GM18519 (cell line): ENCODE measurements around the gene GTF2F2.
"Not testable (repeated sequence)": the region's sequence is repeated elsewhere in the genome, so short reads cannot be mapped to it uniquely, and the experiment has no call there.

Experiments
- ATAC-seq: cut with Tn5 transposase; IDR thresholded peaks from one replicate; pipeline ENCODE4 v1.9.1; 2021; ENCODE audit warnings: mild to moderate bottlenecking, moderate library complexity; ENCODE audit not compliant: unreplicated experiment, low FRiP score

The GTF2F2 gene

DNA sequence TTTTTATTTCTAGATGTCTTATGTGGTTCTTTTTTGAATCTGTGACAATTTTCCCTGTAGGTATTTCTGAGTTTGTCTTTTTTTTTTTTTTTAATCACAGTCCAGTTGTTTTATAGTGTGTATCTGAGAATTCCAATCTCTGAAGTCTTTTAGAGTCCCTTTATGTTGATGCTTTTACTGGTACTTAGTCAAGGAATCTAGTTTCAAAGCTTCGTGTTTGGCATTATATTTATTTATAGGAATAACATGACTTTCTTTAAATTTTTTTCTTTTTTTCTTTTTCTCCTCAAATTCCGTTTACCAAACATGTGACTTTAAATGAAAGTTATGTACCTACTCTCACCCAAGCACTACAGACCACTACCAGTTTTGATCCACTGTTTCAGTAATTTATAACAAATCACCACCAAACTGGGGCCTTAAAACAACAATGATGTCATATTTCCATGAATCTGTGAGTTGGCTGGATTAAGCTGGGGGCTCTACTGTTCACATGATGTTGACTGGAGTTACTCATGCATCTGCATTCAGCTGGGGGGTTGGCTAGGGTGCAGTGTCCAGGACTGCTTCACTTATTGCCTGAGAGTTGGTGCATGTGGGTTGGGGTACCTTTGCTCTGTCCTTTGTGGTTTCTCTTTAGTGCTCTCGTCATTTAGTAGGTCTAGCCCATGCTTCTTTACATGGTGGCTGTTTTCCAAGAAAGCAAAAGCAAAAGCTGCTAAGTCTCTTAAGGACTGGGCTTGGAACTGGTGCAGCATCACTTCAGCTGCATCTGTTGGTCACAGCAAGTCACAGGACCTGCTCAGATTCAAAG, 58.2 kb downstream of the GTF2F2 start:
- no peak for ATAC-seq

DNA sequence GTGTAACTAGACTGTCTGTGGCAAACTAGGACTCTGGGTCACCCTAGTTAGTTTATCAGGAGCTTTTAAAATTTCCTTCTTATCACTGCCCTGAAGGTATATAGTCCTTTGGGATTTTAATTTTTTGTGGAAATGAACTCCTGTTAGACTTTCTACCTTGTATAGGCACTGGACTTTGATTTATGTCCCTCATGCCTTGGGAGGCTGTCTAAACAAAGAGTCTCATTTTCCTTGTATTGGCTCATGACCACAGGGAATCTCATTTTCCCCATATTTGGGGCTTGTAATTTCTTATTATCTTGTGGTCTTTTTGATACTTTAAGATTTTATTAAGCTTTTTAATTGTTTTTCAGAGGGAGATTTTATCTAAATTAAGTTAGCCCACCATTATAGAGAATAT, 59.1 kb downstream of the GTF2F2 start:
- no peak for ATAC-seq

DNA sequence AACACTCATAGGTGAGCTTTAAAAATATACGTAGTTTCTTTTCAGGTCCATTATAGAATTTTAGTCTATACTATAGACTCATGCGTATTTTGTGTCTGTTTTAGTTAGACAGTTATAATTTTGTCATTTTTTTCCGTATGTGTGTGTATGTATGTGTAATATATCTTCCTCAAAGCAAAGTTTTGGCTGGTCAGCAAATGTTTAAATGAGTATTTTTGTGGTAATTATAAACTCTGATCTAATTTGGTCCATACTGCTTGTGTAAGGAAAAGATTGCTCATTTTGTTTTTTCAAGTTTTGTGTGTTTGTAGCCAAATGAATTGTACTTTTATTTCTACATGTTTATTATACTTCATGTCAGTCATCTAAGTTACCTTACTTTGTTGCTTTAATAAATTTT, 60.0 kb downstream of the GTF2F2 start:
- no peak for ATAC-seq

DNA sequence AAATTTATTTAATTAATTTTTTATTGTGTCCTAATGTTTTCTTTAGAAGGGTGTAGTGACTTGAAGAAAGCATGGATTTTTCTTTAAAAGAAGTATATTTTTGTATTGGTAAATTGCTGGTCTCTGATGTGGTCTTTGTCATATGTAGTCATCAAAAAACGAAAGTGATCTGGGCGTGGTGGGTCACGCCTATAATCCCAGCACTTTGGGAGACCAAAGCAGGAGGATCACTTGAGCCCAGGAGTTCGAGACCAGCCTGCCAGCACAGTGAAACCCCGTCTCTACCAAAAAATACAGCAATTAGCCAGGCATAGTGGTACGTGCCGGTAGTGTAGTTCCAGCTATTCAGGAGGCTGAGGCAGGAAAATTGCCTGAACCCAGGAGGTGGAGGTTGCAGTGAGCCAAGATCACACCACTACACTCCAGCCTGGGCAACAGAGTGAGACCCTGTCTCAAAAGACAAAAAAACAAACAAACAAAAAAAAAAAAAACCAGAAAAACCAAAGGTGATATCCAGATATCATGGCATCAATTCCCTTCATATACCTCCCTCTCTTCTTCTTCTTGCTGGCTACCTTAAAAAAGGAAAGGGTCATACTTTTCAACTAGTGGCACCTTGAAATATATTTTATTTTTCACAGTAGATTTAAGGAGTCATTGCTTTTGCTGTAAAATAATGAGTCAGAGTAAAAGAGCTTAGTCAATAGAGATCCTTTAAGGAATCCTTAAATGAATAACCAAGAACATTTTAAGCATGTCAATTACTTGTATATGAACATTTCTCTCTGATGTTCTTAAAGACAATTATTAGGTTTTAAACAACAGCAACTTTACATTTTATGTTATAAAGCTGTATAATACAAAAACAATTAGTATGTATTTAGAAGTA, 60.6 kb downstream of the GTF2F2 start:
- no peak for ATAC-seq

DNA sequence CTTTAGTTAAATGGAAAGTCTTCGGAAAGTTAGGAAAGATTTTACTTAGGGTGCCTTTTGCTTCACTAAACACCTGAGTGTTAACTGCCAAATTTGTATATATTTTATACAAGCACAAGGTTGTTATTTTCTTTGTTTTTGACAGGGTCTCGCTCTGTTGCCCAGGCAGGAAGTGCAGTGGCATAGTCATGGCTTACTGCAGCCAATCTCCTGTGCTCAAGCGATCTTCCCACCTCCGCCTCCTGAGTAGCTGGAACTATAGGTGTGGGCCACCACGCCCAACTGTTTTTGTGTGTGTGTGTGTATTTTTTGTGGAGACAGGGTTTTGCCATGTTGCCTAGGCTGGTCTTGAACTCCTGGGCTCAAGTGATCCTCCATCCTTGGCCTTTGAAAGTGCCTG, 64.4 kb downstream of the GTF2F2 start:
- no peak for ATAC-seq

DNA sequence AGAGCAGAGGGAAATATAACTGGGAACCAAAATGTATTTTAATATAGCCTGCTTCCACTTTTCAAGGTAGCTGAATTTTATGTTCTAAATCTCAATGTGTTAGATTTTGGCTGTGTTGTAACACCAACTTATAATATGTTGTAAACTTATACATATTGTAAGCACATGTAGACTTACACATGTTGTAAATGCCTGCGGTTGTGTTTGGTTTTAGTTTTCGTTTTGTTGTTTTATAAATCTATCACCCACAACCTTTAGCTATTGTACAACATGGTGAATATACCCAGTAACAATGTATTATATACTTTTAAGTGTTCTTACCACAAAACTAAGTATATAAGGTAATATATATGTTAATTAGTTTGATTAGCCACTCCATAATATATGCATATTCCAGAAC, 65.0 kb downstream of the GTF2F2 start:
- no peak for ATAC-seq

DNA sequence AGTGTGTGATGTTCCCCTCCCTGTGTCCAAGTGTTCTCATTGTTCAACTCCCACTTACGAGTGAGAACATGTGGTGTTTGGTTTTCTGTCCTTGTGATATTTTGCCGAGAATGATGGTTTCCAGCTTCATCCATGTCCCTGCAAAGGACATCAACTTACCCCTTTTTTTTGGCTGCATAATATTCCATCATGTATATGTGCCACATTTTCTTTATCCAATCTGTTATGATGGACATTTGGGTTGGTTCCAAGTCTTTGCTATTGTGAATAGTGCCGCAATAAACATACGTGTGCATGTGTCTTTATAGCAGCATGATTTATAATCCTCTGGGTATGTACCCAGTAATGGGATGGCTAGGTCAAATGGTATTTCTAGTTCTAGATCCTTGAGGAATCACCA, 68.8 kb downstream of the GTF2F2 start:
- ATAC-seq: not testable (repeated sequence)

DNA sequence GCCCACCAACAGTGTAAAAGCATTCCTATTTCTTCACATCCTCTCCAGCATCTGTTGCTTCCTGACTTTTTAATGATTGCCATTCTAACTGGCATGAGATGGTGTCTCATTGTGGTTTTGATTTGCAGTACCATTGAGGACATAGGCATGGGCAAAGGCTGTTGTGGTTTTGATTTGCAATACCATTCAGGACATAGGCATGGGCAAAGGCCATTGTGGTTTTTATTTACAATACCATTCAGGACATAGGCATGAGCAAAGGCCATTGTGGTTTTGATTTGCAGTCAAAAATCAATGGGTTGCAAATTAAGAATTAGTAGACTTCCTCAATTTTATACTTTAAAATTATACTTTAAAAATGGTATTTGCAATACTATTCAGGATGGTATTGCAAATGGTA, 69.2 kb downstream of the GTF2F2 start:
- ATAC-seq: not testable (repeated sequence)

DNA sequence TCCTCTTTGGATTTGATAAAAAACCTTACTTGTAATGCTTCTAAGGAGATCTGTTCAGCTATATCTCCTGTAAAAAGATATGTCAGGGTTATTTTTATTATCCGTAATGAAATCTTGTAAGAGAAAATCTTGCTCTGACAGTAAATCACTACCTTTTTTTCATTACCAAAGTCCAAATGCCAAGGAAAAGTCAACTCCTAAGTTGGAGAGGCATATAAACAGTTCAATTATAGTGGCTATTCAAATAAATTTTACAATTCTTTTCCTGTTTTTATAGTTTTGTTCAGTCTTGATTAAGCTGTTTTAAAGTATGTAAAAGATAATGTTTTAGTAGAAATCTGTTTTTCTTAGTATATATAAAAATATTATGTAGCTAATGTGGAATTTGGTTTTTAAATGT, 71.6 kb downstream of the GTF2F2 start:
- no peak for ATAC-seq

DNA sequence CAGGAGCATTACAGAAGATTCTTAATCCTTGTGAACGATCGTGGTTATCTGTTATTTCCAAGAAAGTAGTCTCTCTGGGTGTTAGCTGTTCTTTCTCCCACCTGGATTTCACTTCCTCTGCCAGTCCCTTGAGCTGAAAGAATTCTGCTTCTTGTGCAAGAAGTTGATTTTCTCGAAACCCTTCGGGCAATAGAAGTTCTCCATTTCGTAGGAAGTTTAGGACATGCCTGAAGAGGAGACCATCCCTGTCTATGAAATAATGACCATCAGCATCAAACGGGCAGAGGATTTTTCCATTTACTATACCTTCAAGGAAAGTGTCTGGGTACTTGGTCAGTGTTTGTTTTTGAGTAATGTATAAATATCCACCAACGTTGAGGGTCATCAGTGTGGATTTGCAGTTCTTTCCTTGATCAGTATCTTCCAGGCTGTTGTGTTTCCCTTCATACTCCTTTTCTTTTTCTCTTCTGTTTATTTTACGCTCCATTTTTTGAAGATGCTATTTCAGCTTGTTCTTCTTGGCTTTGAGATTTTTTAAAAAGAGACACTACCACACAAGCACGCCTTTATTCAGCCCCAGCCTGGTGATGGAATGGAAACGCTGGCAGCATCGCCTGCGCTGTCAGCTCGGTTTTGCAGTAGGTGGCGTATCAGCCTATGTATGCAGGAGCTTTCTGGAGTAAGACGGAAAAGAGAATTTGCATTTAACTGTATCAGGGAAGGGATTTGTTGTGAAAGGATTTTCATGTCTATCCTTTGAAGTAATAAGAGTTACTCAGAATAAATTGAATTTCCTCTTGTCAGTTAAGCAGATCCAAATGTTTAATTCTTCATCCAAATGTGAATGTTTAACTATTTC, 74.0 kb downstream of the GTF2F2 start:
- ATAC-seq: no peak

DNA sequence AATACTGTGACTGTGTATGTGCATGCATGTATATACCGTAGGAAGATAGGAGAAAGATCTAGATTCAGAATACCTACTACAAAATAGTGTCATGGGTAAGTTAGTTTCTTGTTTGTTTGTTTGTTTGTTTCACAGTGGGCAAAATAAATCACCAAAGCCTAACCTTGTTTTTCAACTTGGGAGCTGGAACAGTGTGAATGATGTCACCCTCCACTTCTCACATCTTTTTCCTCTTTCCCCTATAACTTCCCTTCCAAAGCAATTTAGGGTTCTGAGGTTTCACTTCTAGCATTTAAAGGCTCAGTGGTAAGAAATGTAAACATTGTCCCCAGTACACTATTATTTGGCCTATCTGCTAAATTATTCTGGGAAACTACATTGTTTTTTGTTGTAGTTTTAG, 75.1 kb downstream of the GTF2F2 start:
- no peak for ATAC-seq

DNA sequence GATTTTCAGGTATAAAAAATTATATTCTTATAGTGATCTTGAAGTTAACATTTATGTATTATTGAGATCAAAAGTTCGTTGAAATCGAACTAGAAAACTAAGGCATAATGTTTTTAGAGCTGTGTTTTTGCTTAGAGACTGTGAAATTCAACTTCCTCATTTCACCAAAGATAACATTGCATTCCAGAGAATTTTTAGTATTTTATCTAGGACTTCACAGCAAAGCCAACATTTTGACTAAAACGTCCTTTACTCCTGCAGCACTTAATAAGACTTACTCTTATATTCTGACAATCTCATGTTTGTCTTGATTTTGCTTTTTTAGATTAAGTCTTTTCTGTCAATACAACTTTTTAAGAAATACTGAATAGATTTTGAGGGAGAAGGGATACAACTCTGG, 75.8 kb downstream of the GTF2F2 start:
- no peak for ATAC-seq

DNA sequence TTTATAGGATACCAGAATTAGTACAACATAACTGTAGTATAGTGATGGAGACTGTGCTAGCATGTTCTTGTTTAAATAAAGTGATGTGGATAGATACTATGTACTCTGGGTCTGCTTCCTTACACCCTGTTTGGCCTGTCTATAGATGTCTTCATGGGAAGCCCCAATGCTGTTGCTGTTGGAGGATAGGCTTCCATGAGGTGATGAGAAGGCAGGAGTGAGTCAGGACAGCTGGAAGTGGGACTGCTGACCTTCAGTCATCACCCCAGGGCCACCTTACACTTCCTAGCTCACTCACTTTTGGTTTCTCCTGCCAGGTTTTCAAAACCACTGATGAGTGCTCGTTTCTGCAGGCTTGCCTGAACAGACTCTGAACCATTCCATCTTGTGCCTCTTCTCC, 76.3 kb downstream of the GTF2F2 start:
- no peak for ATAC-seq

DNA sequence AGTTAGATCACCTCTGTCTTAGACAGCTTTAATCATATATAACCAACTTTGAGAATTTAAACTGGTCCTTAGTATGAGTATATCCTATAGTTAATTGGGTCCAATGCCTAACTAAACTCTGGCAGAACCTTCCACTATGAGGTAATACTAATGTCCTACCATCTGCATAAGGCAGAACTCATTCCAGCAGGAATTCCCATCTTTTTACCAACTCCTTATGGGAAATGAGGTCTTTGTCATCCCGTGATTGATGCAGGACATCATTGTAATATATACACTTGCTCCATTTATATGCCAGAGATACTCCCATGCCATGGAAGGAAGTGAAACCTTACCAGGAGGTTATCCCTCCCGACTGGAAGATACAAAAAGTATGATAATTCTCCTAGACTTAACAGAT, 77.7 kb downstream of the GTF2F2 start:
- ATAC-seq: no peak

DNA sequence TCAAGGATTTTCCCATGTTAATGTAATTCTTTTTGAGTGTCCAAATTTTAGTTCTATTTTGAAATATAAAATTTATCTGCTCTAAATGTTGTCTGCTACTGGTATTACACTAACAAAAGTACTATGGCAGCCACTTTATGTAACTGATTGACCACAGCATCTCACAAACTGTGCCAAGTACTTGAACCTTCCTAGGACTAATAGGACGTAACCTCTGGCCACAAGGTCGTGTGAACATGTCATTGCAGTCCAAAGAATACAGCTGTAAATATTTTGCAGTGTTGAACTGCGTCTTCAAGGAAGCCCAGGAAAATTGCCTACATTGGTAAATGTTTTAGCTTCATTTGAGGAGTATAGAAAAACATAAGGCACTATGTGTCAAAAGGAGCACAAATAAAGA, 78.6 kb downstream of the GTF2F2 start:
- no peak for ATAC-seq

DNA sequence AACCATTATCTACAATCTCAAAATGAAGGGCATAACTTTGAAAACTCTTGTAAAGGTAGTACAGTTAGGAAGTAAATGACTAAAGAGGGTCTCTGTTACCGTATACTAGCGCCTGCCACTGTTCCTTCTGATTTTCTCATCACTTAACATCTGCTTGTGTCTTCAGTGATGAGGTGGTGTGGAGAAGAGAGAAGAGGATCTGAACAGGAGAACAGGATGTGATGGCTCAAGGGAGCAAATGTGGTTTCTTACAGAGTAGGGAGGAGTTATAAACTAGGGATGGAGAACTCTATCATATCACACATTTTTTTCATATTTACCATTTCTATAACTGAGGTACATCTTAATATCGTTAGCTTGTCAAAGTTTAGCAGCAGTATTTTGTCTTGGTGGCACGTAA, 79.4 kb downstream of the GTF2F2 start:
- no peak for ATAC-seq

DNA sequence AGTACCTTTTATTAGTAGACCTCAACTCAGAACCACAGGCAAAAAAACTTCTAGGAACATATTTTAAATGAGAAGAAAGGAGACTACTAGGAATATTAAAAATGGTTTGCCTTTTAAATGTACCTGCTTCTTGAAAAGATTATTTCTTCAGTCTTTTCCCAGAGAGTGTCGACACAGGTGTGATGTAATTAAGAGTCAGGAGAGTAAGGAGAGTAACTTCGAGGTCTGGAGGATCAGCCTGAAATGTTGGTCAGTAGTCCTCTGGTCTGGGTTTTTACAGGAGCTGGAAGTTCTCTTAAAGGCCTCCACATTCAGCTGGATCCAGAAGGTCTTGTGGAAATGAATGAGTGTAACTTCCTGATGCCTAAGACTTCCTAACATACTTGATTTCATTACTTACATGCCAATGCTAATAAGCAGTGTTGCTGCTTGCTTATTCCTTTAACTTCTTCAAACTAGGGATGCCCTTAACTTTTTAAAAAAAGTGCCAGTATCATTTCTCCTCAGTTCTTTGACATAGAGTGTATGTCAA, 80.5 kb downstream of the GTF2F2 start, which contains the start of gene KCTD4:
Gene KCTD4 (minus strand): TSS at position 345 of the 532 bp plus-strand sequence. CDS start 6,478 bp downstream, outside the sequence.
- ATAC-seq: no peak

DNA sequence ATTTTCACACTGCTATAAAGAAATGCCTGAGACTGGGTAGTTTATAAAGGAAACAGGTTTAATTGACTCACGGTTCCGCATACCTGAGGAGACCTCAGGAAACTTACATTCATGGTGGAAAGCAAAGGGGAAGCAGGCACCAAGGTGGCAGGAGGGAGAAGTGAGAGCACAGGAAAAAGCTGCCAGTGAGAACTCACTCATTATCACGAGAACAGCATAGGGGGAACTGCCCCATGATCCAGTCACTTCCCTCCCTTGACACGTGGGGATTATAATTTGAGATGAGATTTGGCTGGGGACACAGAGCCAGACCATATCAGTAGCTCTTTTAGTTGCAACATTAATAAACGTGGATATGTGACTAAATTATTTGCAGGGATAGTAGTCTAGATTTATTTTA, 84.8 kb downstream of the GTF2F2 start:
- no peak for ATAC-seq

DNA sequence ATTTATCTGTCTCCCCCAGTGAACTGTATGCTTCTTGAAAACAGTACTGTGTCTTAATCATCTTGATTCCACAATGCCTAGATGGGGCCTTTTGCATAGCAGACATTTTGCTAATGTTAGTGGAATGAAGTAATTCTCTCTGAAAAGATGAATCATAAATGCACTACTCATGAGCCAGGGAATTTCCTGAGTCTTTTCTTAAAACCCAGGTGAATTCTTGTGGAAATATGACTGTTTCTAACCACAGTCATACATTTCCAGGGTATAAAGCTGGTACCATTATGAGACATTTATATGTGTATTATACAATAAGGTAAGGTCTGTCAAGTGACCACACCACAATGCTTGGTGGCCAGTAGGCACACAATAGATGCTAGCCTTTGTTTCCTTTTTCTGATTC, 86.0 kb downstream of the GTF2F2 start:
- no peak for ATAC-seq

DNA sequence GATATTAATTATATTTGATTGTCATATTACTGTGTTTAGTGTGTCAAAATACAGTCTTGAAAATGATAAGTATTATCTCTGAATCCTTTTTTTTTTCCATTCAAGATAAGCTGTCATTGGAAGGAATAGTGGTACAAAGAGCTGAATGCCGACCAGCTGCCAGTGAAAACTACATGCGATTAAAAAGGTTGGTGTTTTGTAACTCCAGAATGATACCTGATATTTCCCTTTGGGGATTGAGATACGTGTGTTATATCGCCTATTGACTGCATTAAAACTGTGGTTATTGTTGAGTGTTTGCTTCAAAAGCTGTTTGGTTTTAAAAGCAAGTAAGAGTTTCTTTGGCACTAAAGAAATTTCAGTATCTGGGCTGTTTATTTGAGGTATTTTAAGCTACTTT, 87.0 kb downstream of the GTF2F2 start:
- no peak for ATAC-seq
